ENCODE measurements around the gene GPR31.

- TF ChIP-seq CTCF (IDR thresholded peaks at IDR 0.05) (no peak), POLR2A (IDR thresholded peaks at IDR 0.05; ENCODE audit: low read depth) (no peak), POLR2AphosphoS5 (IDR thresholded peaks at IDR 0.05) (no peak), EP300 (IDR thresholded peaks at IDR 0.05) (no peak)
Measured at GRCh38 chr6:167148021-167148420, 9.8 kb downstream of the GPR31 start.

Measured in esophagus muscularis mucosa (tissue), 4 donors.